CD14-positive monocyte (primary cell): ENCODE data around the gene DYNC2H1. TPM values are rescaled to one million over a fixed set of nuclear protein-coding genes. Genes with fewer than 3 reads are reported as not detected.

Source experiments
- DNase-seq, 3 donors: peaks; one replicate each; pipeline ENCODE4 v3.0.0-alpha.2; 2011 to 2022
- H2AFZ ChIP-seq: 2 replicates; pipeline ENCODE4 v1.6.0; 2012; ENCODE audit warnings: mild to moderate bottlenecking, low read depth, low read length, inconsistent platforms; ENCODE audit not compliant: insufficient read depth, poor library complexity, severe bottlenecking
- H3K27ac ChIP-seq, 2 donors: 1 replicate in 1 of 2; 2 replicates in 1 of 2; pipeline ENCODE4 v1.5.1; 2012 to 2013; ENCODE audit warnings: low read length in 2 of 2, control low read depth in 1 of 2, inconsistent platforms in 1 of 2, low read depth in 1 of 2, mild to moderate bottlenecking in 1 of 2
- H3K27me3 ChIP-seq, 2 donors: one replicate each; pipeline versions ENCODE4 v1.6.0 to v1.6.1; 2011 to 2013; ENCODE audit warnings: low read length in 2 of 2; ENCODE audit not compliant: control insufficient read depth in 2 of 2, insufficient read depth in 2 of 2
- H3K36me3 ChIP-seq, 2 donors: replicated peaks in 1 of 2; 1 replicate in 1 of 2; 2 replicates in 1 of 2; pipeline versions ENCODE4 v1.5.1 to v1.6.1; 2012 to 2013; ENCODE audit warnings: low read length in 2 of 2, control low read depth in 1 of 2, inconsistent platforms in 1 of 2, mild to moderate bottlenecking in 1 of 2; ENCODE audit not compliant: insufficient read depth in 2 of 2, control insufficient read depth in 1 of 2
- H3K4me1 ChIP-seq, 2 donors: 1 replicate in 1 of 2; 2 replicates in 1 of 2; pipeline versions ENCODE4 v1.5.1 to v1.6.1; 2012 to 2013; ENCODE audit warnings: low read length in 2 of 2, control low read depth in 1 of 2, inconsistent platforms in 1 of 2, mild to moderate bottlenecking in 1 of 2, moderate library complexity in 1 of 2; ENCODE audit not compliant: insufficient read depth in 2 of 2, control insufficient read depth in 1 of 2
- H3K4me2 ChIP-seq: replicated peaks from 2 replicates; pipeline ENCODE3; 2012; ENCODE audit warnings: low read length, moderate library complexity, mild to moderate bottlenecking; ENCODE audit not compliant: poor library complexity, severe bottlenecking; ENCODE audit errors: extremely low read depth
- H3K4me3 ChIP-seq, 3 experiments: fragments of 200-600 bp in 1 of 3; sonication (generic) in 1 of 3; replicated peaks in 1 of 3; 1 replicate in 2 of 3; 2 replicates in 1 of 3; pipeline ENCODE4 v1.5.1; 2011 to 2013; ENCODE audit warnings: low read length in 3 of 3, mild to moderate bottlenecking in 3 of 3, control low read depth in 2 of 3, low read depth in 2 of 3, inconsistent platforms in 1 of 3, moderate library complexity in 1 of 3
- H3K79me2 ChIP-seq: 2 replicates; pipeline ENCODE4 v1.6.0; 2012; ENCODE audit warnings: mild to moderate bottlenecking, control low read depth, inconsistent platforms, low read length, moderate library complexity; ENCODE audit not compliant: insufficient read depth
- H3K9ac ChIP-seq: 2 replicates; pipeline ENCODE4 v1.6.0; 2017; ENCODE audit warnings: low read length, mild to moderate bottlenecking; ENCODE audit not compliant: insufficient read depth, poor library complexity, severe bottlenecking
- H3K9me3 ChIP-seq, 2 donors: replicated peaks in 1 of 2; 1 replicate in 1 of 2; 2 replicates in 1 of 2; pipeline versions ENCODE4 v1.5.1 to v1.6.1; 2012 to 2013; ENCODE audit warnings: low read length in 2 of 2, control low read depth in 1 of 2; ENCODE audit not compliant: control insufficient read depth in 1 of 2, insufficient read depth in 1 of 2
- H4K20me1 ChIP-seq: 2 replicates; pipeline ENCODE4 v1.6.0; 2012; ENCODE audit warnings: mild to moderate bottlenecking, low read length, control low read depth, moderate library complexity; ENCODE audit not compliant: insufficient read depth
- H3K27ac Mint-ChIP-seq, 7 donors: one replicate each; pipeline ENCODE4 v1.8.0; 2020; ENCODE audit warnings: mild to moderate bottlenecking in 7 of 7, mixed read lengths in 7 of 7, moderate library complexity in 6 of 7, inconsistent platforms in 2 of 7
- H3K27me3 Mint-ChIP-seq, 3 donors: one replicate each; pipeline ENCODE4 v1.8.0; 2021 to 2022; ENCODE audit warnings: low read depth in 3 of 3, mild to moderate bottlenecking in 3 of 3, mixed read lengths in 3 of 3, moderate library complexity in 3 of 3, inconsistent platforms in 1 of 3
- H3K36me3 Mint-ChIP-seq, 2 donors: one replicate each; pipeline ENCODE4 v1.8.0; 2020; ENCODE audit warnings: mixed read lengths in 2 of 2, inconsistent platforms in 1 of 2, mild to moderate bottlenecking in 1 of 2
- H3K4me1 Mint-ChIP-seq: one replicate; pipeline ENCODE4 v1.8.0; 2020; ENCODE audit warnings: mild to moderate bottlenecking, mixed read lengths
- H3K4me3 Mint-ChIP-seq, 2 donors: one replicate each; pipeline ENCODE4 v1.8.0; 2020; ENCODE audit warnings: mild to moderate bottlenecking in 2 of 2, mixed read lengths in 2 of 2, moderate library complexity in 1 of 2
- H3K9me3 Mint-ChIP-seq, 7 donors: one replicate each; pipeline ENCODE4 v1.8.0; 2020 to 2022; ENCODE audit warnings: mixed read lengths in 7 of 7, mild to moderate bottlenecking in 6 of 7, moderate library complexity in 6 of 7, inconsistent platforms in 2 of 7
- CTCF ChIP-seq: fragments of 200-600 bp; IDR thresholded peaks from one replicate; pipeline ENCODE4 v1.8.0; 2022; ENCODE audit warnings: antibody characterized with exemption, mild to moderate bottlenecking
- whole genome bisulfite sequencing: methylation state at CpG from one replicate; pipeline ENCODE4 v1.1.5; 2013; ENCODE audit warnings: missing lambda C conversion rate; ENCODE audit not compliant: insufficient coverage; 5-methylcytosine and 5-hydroxymethylcytosine counted together
- intact Hi-C, 2 donors: fragments of 100-400 bp; cut with micrococcal nuclease; formaldehyde crosslinking; loops; one replicate each; pipeline versions ENCODE4 v1.15.0 to v1.15.1; 2023
- polyA plus RNA-seq, 3 donors: library from polyadenylated mRNA; depleted of rRNA in 1 of 3; unstranded in 2 of 3; stranded (reverse) in 1 of 3; fragments of 300-500 nt in 2 of 3; fragments of >200 nt in 1 of 3; fragmentation: Illumina TruSeq in 2 of 3; gene quantifications; 1 replicate in 2 of 3; 2 replicates in 1 of 3; pipeline ENCODE4 v1.2.3, GENCODE V29; 2012 to 2021

Gene DYNC2H1
- polyA plus RNA-seq, 3 donors, result 0.10 to 1.5 (median 0.36) TPM

GRCh38 chr11:103359216-103359615, 250.0 kb downstream of the DYNC2H1 start:
- Histone ChIP-seq H3K27me3 (no peaks in the 10 kb centered on the region), H3K9me3 (no peaks in the 10 kb centered on the region), H3K4me2 (no peak overlapping the region), H3K36me3 (no peaks in the 10 kb centered on the region), H3K79me2 (no peaks in the 10 kb centered on the region), H3K4me3 (no peak overlapping the region), H3K27ac (no peak overlapping the region), H4K20me1 (no peaks in the 10 kb centered on the region), H2AFZ (no peak overlapping the region), H3K9ac (no peak overlapping the region), H3K4me1 (no peaks in the 10 kb centered on the region)
- intact Hi-C loops, result no loop called here
- no peak for DNase-seq
- Mint-ChIP-seq H3K9me3 (peaks cover 0 to 4% (median 0%) of the 10 kb centered on the region in 7 donors), H3K36me3 (no peaks in the 10 kb centered on the region), H3K27ac (no peak overlapping the region), H3K4me1 (no peaks in the 10 kb centered on the region), H3K27me3 (no peaks in the 10 kb centered on the region), H3K4me3 (no peak overlapping the region)
- WGBS, result no CpG with 5 or more reads among the region's 4 CpGs
- TF ChIP-seq CTCF, result no peak

GRCh38 chr11:103364687-103365086, 255.5 kb downstream of the DYNC2H1 start:
- no peak for TF ChIP-seq CTCF
- no peak for DNase-seq
- Mint-ChIP-seq H3K27me3 (no peaks in the 10 kb centered on the region), H3K4me3 (no peak overlapping the region), H3K9me3 (peaks cover 0 to 4% (median 0%) of the 10 kb centered on the region in 7 donors), H3K4me1 (no peaks in the 10 kb centered on the region), H3K36me3 (no peaks in the 10 kb centered on the region), H3K27ac (no peak overlapping the region)
- Histone ChIP-seq H3K79me2 (no peaks in the 10 kb centered on the region), H2AFZ (no peak overlapping the region), H3K9me3 (peaks cover 0 to 5% of the 10 kb centered on the region in 2 donors), H3K36me3 (no peaks in the 10 kb centered on the region), H3K4me1 (no peaks in the 10 kb centered on the region), H3K4me3 (no peak overlapping the region), H3K4me2 (no peak overlapping the region), H4K20me1 (no peaks in the 10 kb centered on the region), H3K27ac (no peak overlapping the region), H3K9ac (no peak overlapping the region), H3K27me3 (no peaks in the 10 kb centered on the region)
- intact Hi-C loops, result no loop called here
- no CpG with 5 or more reads among the region's 1 CpG for WGBS
